PC-3 (cell line): Measurements from ENCODE around the gene KSR1.

ENCODE experiments used
- EZH2 ChIP-seq: fragments of 300-600 bp; sonication (generic); IDR thresholded peaks from one replicate; pipeline ENCODE4 v1.6.1; 2017; ENCODE audit warnings: antibody characterized with exemption, mild to moderate bottlenecking, low read length; ENCODE audit not compliant: unreplicated experiment
- TF ChIP-seq, protein P1 (sequence below): fragments of 300-600 bp; sonication (generic); conservative IDR thresholded peaks from 2 replicates; pipeline ENCODE4 v1.5.1; 2017; ENCODE audit warnings: antibody characterized with exemption, low read depth, mild to moderate bottlenecking, low read length

- TF ChIP-seq, protein P1, sequence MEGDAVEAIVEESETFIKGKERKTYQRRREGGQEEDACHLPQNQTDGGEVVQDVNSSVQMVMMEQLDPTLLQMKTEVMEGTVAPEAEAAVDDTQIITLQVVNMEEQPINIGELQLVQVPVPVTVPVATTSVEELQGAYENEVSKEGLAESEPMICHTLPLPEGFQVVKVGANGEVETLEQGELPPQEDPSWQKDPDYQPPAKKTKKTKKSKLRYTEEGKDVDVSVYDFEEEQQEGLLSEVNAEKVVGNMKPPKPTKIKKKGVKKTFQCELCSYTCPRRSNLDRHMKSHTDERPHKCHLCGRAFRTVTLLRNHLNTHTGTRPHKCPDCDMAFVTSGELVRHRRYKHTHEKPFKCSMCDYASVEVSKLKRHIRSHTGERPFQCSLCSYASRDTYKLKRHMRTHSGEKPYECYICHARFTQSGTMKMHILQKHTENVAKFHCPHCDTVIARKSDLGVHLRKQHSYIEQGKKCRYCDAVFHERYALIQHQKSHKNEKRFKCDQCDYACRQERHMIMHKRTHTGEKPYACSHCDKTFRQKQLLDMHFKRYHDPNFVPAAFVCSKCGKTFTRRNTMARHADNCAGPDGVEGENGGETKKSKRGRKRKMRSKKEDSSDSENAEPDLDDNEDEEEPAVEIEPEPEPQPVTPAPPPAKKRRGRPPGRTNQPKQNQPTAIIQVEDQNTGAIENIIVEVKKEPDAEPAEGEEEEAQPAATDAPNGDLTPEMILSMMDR = no peak
- no peak for TF ChIP-seq EZH2
Measured at GRCh38 chr17:27670791-27671590, 214.7 kb downstream of the KSR1 start.
